Uterus (tissue), 2 donors: ENCODE data around the gene ZDHHC11B.
"Not testable (repeated sequence)": the region's sequence is repeated elsewhere in the genome, so short reads cannot be mapped to it uniquely, and the experiment has no call there.

ENCODE experiments used
- CTCF ChIP-seq, 4 experiments: fragments of 200-600 bp in 2 of 4; fragments of 450-650 bp in 2 of 4; sonication (generic) in 2 of 4; IDR thresholded peaks; one replicate each; pipeline ENCODE4 v1.5.1; 2016 to 2019; ENCODE audit warnings: antibody characterized with exemption in 4 of 4, mild to moderate bottlenecking in 2 of 4, moderate library complexity in 1 of 4
- POLR2A ChIP-seq, 2 donors: fragments of 450-650 bp; IDR thresholded peaks; one replicate each; pipeline ENCODE4 v1.6.1; 2016; ENCODE audit warnings: antibody characterized with exemption in 2 of 2, mild to moderate bottlenecking in 1 of 2, moderate library complexity in 1 of 2

- TF ChIP-seq CTCF, POLR2A (IDR thresholded peaks at IDR 0.05): not testable (repeated sequence)
Observed at GRCh38 chr5:798505-799138, 14.1 kb upstream of the ZDHHC11B start.
